ENCODE results near the gene BEGAIN. TPM values are rescaled to one million over a fixed set of nuclear protein-coding genes. Genes with fewer than 3 reads are reported as not detected.

The BEGAIN gene
- total RNA-seq, 2 donors from 2014 or later, result 2.5 to 5.1 TPM

DNA sequence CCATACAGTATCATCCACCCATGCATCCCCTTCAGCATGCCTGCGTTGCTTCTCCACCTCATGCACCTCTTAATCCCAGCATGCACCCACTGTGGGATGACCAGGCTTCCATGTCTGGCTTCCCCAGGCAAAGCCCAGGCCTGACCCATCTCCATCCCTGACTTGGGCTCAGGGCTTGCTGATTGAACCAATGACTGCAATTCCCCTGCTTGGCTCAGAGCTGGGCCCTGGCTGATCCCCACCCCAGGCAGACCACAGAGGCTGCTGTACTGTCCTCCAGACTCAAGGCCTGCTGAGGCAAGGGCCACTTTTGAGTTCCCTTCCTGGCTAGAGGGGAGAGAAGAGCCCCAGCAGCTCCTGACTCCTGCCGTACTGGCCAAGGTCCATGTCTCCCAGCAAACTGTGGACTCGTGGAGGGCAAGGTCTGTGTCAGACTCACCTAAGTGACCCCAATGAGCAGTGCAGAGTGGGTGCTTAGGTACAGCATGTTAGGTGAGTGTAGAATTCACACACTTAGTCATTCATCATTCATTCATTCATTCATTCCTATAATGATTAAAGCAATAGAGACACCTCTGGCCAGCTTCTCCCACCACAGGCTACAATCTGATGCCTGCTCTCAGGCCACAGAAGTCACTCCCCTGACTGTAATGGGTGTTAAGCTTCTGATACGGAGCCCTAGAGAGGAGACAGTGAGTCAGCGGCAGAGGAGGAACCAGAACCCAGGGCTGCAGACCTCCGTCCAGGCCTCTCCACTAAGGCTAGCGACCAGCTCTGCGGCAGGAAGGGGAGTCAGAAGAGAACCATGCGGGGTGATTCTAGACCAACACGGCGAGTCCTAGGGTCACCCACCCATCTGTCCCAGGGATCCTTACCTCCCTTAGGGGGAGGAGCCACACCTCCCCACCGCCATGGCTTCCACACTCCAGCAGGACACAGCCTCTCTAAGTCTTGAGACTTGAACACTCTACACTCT is 2.9 kb downstream of the BEGAIN start:
- 95% methylated on average over 12 of the region's 12 CpGs for WGBS
- no peak overlapping the region for H3K27ac ChIP-seq
- no peaks in the 10 kb centered on the region for H3K27me3 ChIP-seq (replicated peaks; ENCODE audit: insufficient read depth)
- H3K36me3 ChIP-seq, result no peaks in the 10 kb centered on the region
- intact Hi-C loops (cut with DNase I), result no loop called here
- no peak for DNase-seq (ENCODE audit: low spot score)
- H3K4me3 ChIP-seq, result no peak overlapping the region
- TF ChIP-seq POLR2AphosphoS5 (IDR thresholded peaks at IDR 0.05) (no peak), POLR2A (IDR thresholded peaks at IDR 0.05) (no peak)
- TF ChIP-seq, protein P1, sequence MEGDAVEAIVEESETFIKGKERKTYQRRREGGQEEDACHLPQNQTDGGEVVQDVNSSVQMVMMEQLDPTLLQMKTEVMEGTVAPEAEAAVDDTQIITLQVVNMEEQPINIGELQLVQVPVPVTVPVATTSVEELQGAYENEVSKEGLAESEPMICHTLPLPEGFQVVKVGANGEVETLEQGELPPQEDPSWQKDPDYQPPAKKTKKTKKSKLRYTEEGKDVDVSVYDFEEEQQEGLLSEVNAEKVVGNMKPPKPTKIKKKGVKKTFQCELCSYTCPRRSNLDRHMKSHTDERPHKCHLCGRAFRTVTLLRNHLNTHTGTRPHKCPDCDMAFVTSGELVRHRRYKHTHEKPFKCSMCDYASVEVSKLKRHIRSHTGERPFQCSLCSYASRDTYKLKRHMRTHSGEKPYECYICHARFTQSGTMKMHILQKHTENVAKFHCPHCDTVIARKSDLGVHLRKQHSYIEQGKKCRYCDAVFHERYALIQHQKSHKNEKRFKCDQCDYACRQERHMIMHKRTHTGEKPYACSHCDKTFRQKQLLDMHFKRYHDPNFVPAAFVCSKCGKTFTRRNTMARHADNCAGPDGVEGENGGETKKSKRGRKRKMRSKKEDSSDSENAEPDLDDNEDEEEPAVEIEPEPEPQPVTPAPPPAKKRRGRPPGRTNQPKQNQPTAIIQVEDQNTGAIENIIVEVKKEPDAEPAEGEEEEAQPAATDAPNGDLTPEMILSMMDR (IDR thresholded peaks at IDR 0.05), result no peak
- no peaks in the 10 kb centered on the region for H3K9me3 ChIP-seq
- H3K4me1 ChIP-seq (replicated peaks), result no peaks in the 10 kb centered on the region

DNA sequence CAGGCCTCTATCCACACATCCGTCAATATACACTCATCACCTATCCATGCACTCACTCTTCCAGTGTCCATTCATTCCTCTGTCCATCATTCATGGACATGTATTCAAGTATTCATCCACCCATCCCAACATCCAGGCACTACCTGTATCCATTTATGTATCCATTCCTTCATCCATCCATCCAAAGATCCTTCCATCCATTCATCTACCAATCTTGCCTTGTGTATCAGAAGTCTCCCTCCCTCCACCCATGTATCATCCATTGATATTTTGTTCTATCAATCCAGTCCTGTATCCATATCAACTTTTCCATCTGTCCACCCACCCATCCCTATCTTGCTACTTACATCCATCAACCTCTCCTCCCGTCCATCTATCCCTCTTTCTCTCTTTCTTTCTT is 4.0 kb downstream of the BEGAIN start:
- H3K4me3 ChIP-seq, result no peak overlapping the region
- WGBS, result 96% methylated on average over 2 of the region's 2 CpGs
- no peaks in the 10 kb centered on the region for H3K9me3 ChIP-seq
- H3K36me3 ChIP-seq, result no peaks in the 10 kb centered on the region
- no peak overlapping the region for H3K27ac ChIP-seq
- DNase-seq (ENCODE audit: low spot score), result no peak
- TF ChIP-seq, protein P1 (IDR thresholded peaks at IDR 0.05), result no peak
- no peak for TF ChIP-seq POLR2AphosphoS5 (IDR thresholded peaks at IDR 0.05)
- no peak for TF ChIP-seq POLR2A (IDR thresholded peaks at IDR 0.05)
- no peaks in the 10 kb centered on the region for H3K4me1 ChIP-seq (replicated peaks)
- intact Hi-C loops (cut with DNase I), result no loop called here
- H3K27me3 ChIP-seq (replicated peaks; ENCODE audit: insufficient read depth), result no peaks in the 10 kb centered on the region

DNA sequence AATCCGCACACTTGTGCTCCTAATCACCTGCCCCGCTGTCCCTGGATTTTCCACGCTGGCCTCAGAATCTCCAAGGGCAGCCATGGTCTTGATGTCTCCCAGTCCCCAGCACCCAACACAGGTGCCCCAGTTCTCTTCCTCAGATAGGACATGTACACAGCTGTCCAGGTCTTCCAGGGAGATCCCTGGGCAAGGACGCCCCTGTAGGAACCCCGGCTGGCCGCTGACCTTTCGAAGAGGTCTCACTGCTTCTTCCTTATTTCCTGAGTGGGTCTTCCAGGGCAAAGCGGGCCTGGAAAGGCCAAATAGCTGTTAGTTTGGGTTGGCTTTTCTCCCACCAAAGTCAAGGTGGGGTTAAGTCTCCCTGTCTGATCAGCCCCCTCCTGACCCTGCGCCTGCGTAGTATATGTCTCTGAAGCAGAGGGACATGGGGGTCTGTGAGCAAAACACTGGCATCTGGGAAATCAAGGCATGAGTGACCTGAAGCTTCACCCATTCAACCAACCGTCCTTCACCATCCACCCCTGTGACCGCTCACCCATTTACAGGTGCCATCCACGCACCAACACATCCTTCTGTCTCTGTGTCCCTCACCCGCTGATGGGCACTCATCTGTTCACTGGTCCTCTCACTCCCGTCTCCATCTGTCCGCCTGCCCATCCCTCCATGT is 4.6 kb downstream of the BEGAIN start:
- DNase-seq (ENCODE audit: low spot score), result no peak
- no peaks in the 10 kb centered on the region for H3K4me1 ChIP-seq (replicated peaks)
- no peak overlapping the region for H3K27ac ChIP-seq
- 97% methylated on average over 16 of the region's 16 CpGs for WGBS
- H3K36me3 ChIP-seq, result no peaks in the 10 kb centered on the region
- H3K4me3 ChIP-seq, result no peak overlapping the region
- H3K27me3 ChIP-seq (replicated peaks; ENCODE audit: insufficient read depth), result no peaks in the 10 kb centered on the region
- TF ChIP-seq POLR2A (IDR thresholded peaks at IDR 0.05), result no peak
- TF ChIP-seq, protein P1 (IDR thresholded peaks at IDR 0.05), result no peak
- no peak for TF ChIP-seq POLR2AphosphoS5 (IDR thresholded peaks at IDR 0.05)
- H3K9me3 ChIP-seq, result no peaks in the 10 kb centered on the region
- intact Hi-C loops (cut with DNase I), result no loop called here

DNA sequence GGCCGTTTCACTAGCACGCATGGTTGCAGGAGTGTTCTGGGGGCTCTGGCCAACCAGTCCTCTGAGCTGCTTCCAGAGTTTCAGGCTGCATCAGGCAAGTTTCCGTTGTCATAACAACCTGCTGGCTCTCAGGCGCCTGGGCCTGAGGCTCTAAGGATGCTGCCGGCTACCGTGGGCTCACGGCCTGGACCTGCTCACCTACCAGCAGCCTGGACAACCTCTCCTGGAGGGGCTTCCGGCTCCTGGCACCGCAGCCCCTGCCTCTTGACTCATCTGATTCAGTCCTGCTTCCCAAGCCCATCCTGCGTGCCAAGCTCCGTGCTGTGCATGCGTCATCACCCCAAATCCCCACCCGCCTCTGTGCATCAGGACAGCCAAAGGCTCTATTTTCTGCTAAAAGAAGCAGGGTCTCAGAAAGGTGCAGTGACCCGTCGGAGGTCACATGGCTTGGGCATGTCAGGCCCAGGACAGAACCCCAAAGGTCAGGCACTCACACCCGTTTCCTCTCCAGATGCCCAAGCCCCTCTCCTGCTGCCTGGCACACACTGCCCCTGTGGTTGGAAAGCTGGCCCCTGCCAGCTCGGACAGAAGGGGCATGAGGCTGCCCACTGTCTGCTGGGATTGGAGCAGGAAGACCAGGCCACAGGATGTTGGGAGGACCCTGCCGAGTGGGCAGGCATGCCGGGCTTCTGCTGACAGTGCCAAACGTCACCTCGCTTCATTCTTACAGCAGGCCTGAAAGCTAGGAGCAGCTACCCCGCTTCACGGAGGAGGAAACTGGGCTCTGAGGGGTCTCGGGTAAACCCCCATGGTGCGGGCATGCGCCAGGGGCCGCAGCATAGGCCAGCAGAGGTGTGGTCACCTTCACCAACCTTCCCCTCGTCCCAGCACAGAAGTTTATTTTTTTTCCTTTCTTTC is 5.7 kb downstream of the BEGAIN start:
- WGBS, result 86% methylated on average over 22 of the region's 28 CpGs
- TF ChIP-seq, protein P1 (IDR thresholded peaks at IDR 0.05), result no peak
- no peak for TF ChIP-seq POLR2A (IDR thresholded peaks at IDR 0.05)
- TF ChIP-seq POLR2AphosphoS5 (IDR thresholded peaks at IDR 0.05), result no peak
- Histone ChIP-seq H3K27me3 (replicated peaks; ENCODE audit: insufficient read depth) (no peaks in the 10 kb centered on the region), H3K4me3 (no peak overlapping the region), H3K36me3 (no peaks in the 10 kb centered on the region), H3K9me3 (no peaks in the 10 kb centered on the region), H3K27ac (no peak overlapping the region), H3K4me1 (replicated peaks) (no peaks in the 10 kb centered on the region)
- intact Hi-C loops (cut with DNase I), result no loop called here
- DNase-seq (ENCODE audit: low spot score), result no peak

All from prostate gland (tissue), 2 donors.